ENCODE data around the gene TBRG4. TPM values are rescaled to one million over a fixed set of nuclear protein-coding genes. Genes with fewer than 3 reads are reported as not detected.

The TBRG4 gene
- polyA plus RNA-seq, 1 experiment, result 38.8 TPM

DNA sequence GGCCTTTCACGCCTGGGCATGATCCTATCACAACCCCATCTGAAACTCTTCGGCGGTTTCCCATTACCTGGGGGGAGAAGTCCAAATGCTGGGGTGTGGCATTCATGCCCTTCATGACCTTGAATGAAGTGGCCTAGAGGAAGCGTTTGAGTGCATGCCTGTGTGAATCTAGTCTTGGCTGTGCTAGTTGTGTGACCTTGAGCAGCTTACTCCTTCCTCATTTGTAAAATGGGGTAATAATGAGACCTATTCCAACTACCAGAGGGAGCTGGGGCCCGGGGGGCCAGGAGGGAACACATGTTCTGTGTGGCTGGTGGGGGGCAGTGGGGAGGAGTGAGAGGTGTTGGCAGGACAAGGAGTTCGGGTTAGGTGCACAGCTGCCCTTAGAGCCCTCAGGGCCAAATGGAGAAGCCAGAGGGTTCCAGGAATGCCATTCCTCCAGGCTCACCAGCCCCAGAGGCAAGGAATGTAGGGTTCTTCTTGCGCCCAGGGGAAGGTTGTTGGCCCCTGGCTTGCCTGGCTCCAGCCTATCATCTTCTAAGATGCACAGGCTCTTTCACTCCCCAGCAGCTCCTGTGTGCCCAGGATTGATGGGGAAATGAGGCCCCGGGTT, 21.3 kb upstream of the TBRG4 start:
- no peak overlapping the region for H3K4me3 ChIP-seq (ENCODE audit: low read depth, low read length)
- ChIA-PET POLR2A (no interaction called here), CTCF (no interaction called here)
- H3K27ac ChIP-seq (ENCODE audit: low read depth, low read length), result no peak overlapping the region
- peaks cover 23% of the 10 kb centered on the region for H3K27me3 ChIP-seq (ENCODE audit: control insufficient read depth, insufficient read depth, low read length)
- no peak for DNase-seq (ENCODE audit: low read depth, low spot score)
- no peaks in the 10 kb centered on the region for H3K9me3 ChIP-seq (ENCODE audit: control insufficient read depth, insufficient read depth, low read length)
- TF ChIP-seq, protein P1, sequence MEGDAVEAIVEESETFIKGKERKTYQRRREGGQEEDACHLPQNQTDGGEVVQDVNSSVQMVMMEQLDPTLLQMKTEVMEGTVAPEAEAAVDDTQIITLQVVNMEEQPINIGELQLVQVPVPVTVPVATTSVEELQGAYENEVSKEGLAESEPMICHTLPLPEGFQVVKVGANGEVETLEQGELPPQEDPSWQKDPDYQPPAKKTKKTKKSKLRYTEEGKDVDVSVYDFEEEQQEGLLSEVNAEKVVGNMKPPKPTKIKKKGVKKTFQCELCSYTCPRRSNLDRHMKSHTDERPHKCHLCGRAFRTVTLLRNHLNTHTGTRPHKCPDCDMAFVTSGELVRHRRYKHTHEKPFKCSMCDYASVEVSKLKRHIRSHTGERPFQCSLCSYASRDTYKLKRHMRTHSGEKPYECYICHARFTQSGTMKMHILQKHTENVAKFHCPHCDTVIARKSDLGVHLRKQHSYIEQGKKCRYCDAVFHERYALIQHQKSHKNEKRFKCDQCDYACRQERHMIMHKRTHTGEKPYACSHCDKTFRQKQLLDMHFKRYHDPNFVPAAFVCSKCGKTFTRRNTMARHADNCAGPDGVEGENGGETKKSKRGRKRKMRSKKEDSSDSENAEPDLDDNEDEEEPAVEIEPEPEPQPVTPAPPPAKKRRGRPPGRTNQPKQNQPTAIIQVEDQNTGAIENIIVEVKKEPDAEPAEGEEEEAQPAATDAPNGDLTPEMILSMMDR (IDR thresholded peaks at IDR 0.05; ENCODE audit: low read depth, low read length), result no peak

GRCh38 chr7:45131891-45132290, 20.4 kb upstream of the TBRG4 start:
- peaks cover 24% of the 10 kb centered on the region for H3K27me3 ChIP-seq (ENCODE audit: control insufficient read depth, insufficient read depth, low read length)
- H3K4me3 ChIP-seq (ENCODE audit: low read depth, low read length), result no peak overlapping the region
- ChIA-PET CTCF (no interaction called here), POLR2A (no interaction called here)
- TF ChIP-seq, protein P1 (IDR thresholded peaks at IDR 0.05; ENCODE audit: low read depth, low read length), result no peak
- H3K27ac ChIP-seq (ENCODE audit: low read depth, low read length), result no peak overlapping the region
- no peaks in the 10 kb centered on the region for H3K9me3 ChIP-seq (ENCODE audit: control insufficient read depth, insufficient read depth, low read length)
- no peak for DNase-seq (ENCODE audit: low read depth, low spot score)

DNA sequence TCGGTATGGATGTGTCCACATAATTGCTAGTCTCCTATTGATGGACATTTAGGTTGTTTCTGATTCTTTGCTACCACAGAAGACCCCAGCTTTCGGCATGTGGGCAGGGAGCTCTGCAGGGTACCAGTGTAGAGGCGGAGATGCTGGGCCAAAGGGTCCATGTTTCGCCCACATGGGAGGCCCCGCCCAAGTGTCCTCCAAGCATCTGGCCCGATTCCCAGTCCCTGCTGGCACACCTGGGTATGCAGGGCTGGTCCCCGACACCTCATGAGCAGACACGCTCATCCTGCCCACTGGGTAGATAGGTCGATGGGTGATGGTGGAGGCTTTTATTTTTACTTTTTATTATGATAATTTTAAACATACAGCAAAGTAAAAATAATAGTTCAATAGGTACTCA, 19.4 kb upstream of the TBRG4 start:
- Histone ChIP-seq H3K27me3 (ENCODE audit: control insufficient read depth, insufficient read depth, low read length) (peaks cover 24% of the 10 kb centered on the region), H3K27ac (ENCODE audit: low read depth, low read length) (no peak overlapping the region), H3K4me3 (ENCODE audit: low read depth, low read length) (no peak overlapping the region), H3K9me3 (ENCODE audit: control insufficient read depth, insufficient read depth, low read length) (no peaks in the 10 kb centered on the region)
- DNase-seq (ENCODE audit: low read depth, low spot score), result no peak
- ChIA-PET POLR2A (interaction anchor here (0.6 kb wide), 1 partner anchor 261 kb away, joined by 6 read pairs; no protein-coding TSS in a partner anchor), CTCF (interaction anchor here (0.6 kb wide), 2 partner anchors 277 to 638 kb away, joined by 3 read pairs; no protein-coding TSS in a partner anchor)
- TF ChIP-seq, protein P1 (IDR thresholded peaks at IDR 0.05; ENCODE audit: low read depth, low read length), result no peak

DNA sequence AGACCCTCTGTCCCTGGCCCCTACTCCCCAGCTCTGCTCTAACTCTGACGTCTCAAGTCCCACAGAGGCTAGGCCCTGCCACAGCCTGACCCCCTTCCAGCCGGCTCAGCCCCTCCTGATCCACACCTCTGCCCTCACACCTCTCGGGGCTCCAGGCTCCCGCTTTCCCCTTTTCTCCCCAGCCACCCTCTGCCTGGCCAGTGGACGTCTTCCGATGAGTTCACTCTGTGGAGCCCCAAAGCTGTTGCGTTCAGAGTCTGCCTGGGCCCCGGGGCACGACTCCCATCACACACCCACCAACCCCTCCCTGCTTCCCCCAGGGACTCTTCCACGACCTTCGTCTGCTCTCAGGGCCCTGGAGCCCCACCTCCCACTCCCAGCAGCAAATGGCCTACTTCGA, 18.4 kb upstream of the TBRG4 start:
- ChIA-PET CTCF (no interaction called here), POLR2A (no interaction called here)
- H3K9me3 ChIP-seq (ENCODE audit: control insufficient read depth, insufficient read depth, low read length), result no peaks in the 10 kb centered on the region
- H3K4me3 ChIP-seq (ENCODE audit: low read depth, low read length), result no peak overlapping the region
- H3K27ac ChIP-seq (ENCODE audit: low read depth, low read length), result no peak overlapping the region
- TF ChIP-seq, protein P1 (IDR thresholded peaks at IDR 0.05; ENCODE audit: low read depth, low read length), result no peak
- H3K27me3 ChIP-seq (ENCODE audit: control insufficient read depth, insufficient read depth, low read length), result peaks cover 19% of the 10 kb centered on the region
- no peak for DNase-seq (ENCODE audit: low read depth, low spot score)

GRCh38 chr7:45129181-45129800, 17.8 kb upstream of the TBRG4 start:
- Histone ChIP-seq H3K9me3 (ENCODE audit: control insufficient read depth, insufficient read depth, low read length) (no peaks in the 10 kb centered on the region), H3K4me3 (ENCODE audit: low read depth, low read length) (no peak overlapping the region), H3K27me3 (ENCODE audit: control insufficient read depth, insufficient read depth, low read length) (peaks cover 19% of the 10 kb centered on the region), H3K27ac (ENCODE audit: low read depth, low read length) (no peak overlapping the region)
- TF ChIP-seq, protein P1 (IDR thresholded peaks at IDR 0.05; ENCODE audit: low read depth, low read length), result no peak
- ChIA-PET POLR2A (no interaction called here), CTCF (no interaction called here)
- no peak for DNase-seq (ENCODE audit: low read depth, low spot score)
